OCI-LY3 (cell line): Measurements from ENCODE around the gene CSH2.
"Not testable (repeated sequence)": the region's sequence is repeated elsewhere in the genome, so short reads cannot be mapped to it uniquely, and the experiment has no call there.

ENCODE experiments used
- H2AFZ ChIP-seq: fragments of 200-600, 300-600 bp; shearing (Covaris generic); 2 replicates; pipeline ENCODE4 v1.6.0; 2014; ENCODE audit warnings: antibody characterized with exemption, low read depth, low read length
- H3K27ac ChIP-seq: fragments of 200-600, 300-600 bp; sonication (generic); 2 replicates; pipeline ENCODE4 v1.5.1; 2014; ENCODE audit warnings: mild to moderate bottlenecking, low read length, moderate library complexity, mixed read lengths
- H3K27me3 ChIP-seq: fragments of 200-600, 300-600 bp; sonication (generic); 2 replicates; pipeline ENCODE4 v1.6.1; 2014; ENCODE audit warnings: low read depth, low read length, mixed read lengths
- H3K36me3 ChIP-seq: fragments of 200-600, 300-600 bp; sonication (generic); replicated peaks from 2 replicates; pipeline ENCODE3; 2014; ENCODE audit warnings: low read depth, low read length, mixed read lengths
- H3K4me1 ChIP-seq: fragments of 300-600, 200-600 bp; sonication (generic); 2 replicates; pipeline ENCODE4 v1.6.1; 2014; ENCODE audit warnings: low read length, mixed read lengths
- H3K4me2 ChIP-seq: fragments of 200-600, 300-600 bp; sonication (generic); 2 replicates; pipeline ENCODE4 v1.6.1; 2014; ENCODE audit warnings: low read length, mixed read lengths
- H3K4me3 ChIP-seq: fragments of 300-600, 200-600 bp; sonication (generic); 2 replicates; pipeline ENCODE4 v1.5.1; 2014; ENCODE audit warnings: antibody characterized with exemption, mild to moderate bottlenecking, low read length, moderate library complexity
- H3K79me2 ChIP-seq: fragments of 300-600, 200-600 bp; shearing (Covaris generic); 2 replicates; pipeline ENCODE4 v1.6.1; 2014; ENCODE audit warnings: mild to moderate bottlenecking, low read length, mixed read lengths
- H3K9ac ChIP-seq: fragments of 300-600, 200-600 bp; shearing (Covaris generic); 2 replicates; pipeline ENCODE4 v1.6.0; 2014; ENCODE audit warnings: mild to moderate bottlenecking, low read length, moderate library complexity
- H3K9me3 ChIP-seq: fragments of 200-600, 300-600 bp; shearing (Covaris generic); 2 replicates; pipeline ENCODE4 v1.6.1; 2014; ENCODE audit warnings: low read length, mixed read lengths; ENCODE audit not compliant: insufficient read depth
- H4K20me1 ChIP-seq: fragments of 200-600, 300-600 bp; sonication (generic); 2 replicates; pipeline ENCODE4 v1.6.1; 2016; ENCODE audit warnings: low read length, mixed read lengths; ENCODE audit not compliant: insufficient read depth
- EZH2phosphoT487 ChIP-seq: fragments of 200-600 bp; shearing (Covaris generic); IDR thresholded peaks from 2 replicates; pipeline ENCODE4 v1.6.1; 2018; ENCODE audit warnings: antibody characterized with exemption, mixed run types, low read depth
- TF ChIP-seq, protein P1 (sequence below): fragments of 200-600, 300-600 bp; sonication (generic); IDR thresholded peaks from 2 replicates; pipeline ENCODE4 v1.5.1; 2014; ENCODE audit warnings: antibody characterized with exemption, low read length, low read depth

CSH2 gene

GRCh38 chr17:63873577-63873976 is at the start of gene CSH2:
CSH2 (minus strand) TSS chr17:63873677; CDS start chr17:63873614, 63 bp downstream.
- H3K9ac ChIP-seq, H3K9me3 ChIP-seq, H2AFZ ChIP-seq, H3K4me3 ChIP-seq, H3K36me3 ChIP-seq, H3K27me3 ChIP-seq, H3K79me2 ChIP-seq, H3K4me2 ChIP-seq, H3K27ac ChIP-seq, H4K20me1 ChIP-seq, H3K4me1 ChIP-seq: not testable (repeated sequence)

- H3K79me2 ChIP-seq, H4K20me1 ChIP-seq, H2AFZ ChIP-seq, H3K9me3 ChIP-seq, H3K27me3 ChIP-seq, H3K36me3 ChIP-seq: not testable (repeated sequence)
- peaks cover 78% of the 10 kb centered on the region for H3K4me1 ChIP-seq
- H3K9ac ChIP-seq: peak overlapping the region; percentile 41; the same call in 1 of the 2 replicates
- H3K4me3 ChIP-seq: peak overlapping the region; percentile 60
- H3K4me2 ChIP-seq: peak overlapping the region; percentile 72
- H3K27ac ChIP-seq: peak overlapping the region; percentile 81
These were observed 48.9 kb upstream of the CSH2 start for GRCh38 chr17:63922402-63922801.

DNA sequence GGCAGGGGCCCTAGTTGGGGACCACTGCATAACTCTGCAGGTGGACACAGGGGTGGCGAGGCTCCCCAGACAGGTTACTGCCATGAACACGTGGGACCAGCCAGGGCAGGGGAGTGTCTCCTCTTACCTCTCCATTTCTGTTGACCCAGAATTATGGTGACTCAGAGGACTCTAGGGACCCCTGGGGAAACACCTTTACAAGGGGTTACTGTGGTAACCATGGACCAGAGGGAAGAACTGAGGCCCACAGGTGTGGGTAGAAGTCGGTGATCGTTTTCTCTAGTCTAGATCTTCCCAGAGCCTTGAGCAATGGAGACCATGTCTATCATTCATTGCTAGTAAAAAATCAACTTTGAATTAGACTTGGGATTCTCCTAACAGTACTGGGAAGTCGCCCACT is 47.3 kb upstream of the CSH2 start:
- not testable (repeated sequence) for H3K36me3 ChIP-seq, H4K20me1 ChIP-seq, H3K79me2 ChIP-seq, H2AFZ ChIP-seq, H3K9ac ChIP-seq, H3K27me3 ChIP-seq, H3K4me3 ChIP-seq, H3K9me3 ChIP-seq
- H3K4me2 ChIP-seq: peak overlapping the region; percentile 50
- peak overlapping the region; percentile 41; the same call in 1 of the 2 replicates for H3K27ac ChIP-seq
- peaks cover 70% of the 10 kb centered on the region for H3K4me1 ChIP-seq

- peaks cover 69% of the 10 kb centered on the region for H3K4me1 ChIP-seq
- peak overlapping the region; percentile 95 for H3K4me2 ChIP-seq
- H4K20me1 ChIP-seq, H3K9ac ChIP-seq, H3K27ac ChIP-seq, H3K9me3 ChIP-seq, H2AFZ ChIP-seq, H3K79me2 ChIP-seq, H3K27me3 ChIP-seq, H3K36me3 ChIP-seq: not testable (repeated sequence)
- H3K4me3 ChIP-seq: peak overlapping the region; percentile 75
These were observed 46.6 kb upstream of the CSH2 start for GRCh38 chr17:63920050-63920449.

DNA sequence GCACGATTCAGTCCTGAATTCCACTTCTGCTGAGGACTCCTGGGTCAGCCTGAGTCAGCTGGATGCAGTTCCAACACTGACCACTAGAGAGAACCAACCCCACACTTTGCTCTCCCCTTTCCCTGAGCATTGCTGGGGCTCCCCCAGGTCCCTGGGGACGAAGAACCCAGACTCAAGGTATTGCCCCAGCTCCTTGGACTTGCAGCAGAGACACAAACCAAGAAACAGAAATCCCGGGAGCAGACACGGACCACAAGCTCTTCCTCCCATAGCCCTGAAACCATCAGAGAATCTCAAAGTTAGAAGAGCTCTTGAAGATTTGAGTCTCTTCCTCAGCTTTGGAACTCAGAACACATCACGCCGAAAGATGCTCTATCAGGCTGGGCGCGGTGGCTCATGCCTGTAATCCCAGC is 45.8 kb upstream of the CSH2 start:
- peaks cover 5% of the 10 kb centered on the region for H3K27me3 ChIP-seq
- H3K9me3 ChIP-seq: no peaks in the 10 kb centered on the region
- no peak overlapping the region for H3K27ac ChIP-seq
- H2AFZ ChIP-seq: no peak overlapping the region
- peak overlapping the region; percentile 95 for H3K4me2 ChIP-seq
- peak overlapping the region; percentile 75 for H3K4me3 ChIP-seq
- H4K20me1 ChIP-seq: no peaks in the 10 kb centered on the region
- H3K9ac ChIP-seq: peak overlapping the region; percentile 41; the same call in 1 of the 2 replicates
- H3K4me1 ChIP-seq: peaks cover 64% of the 10 kb centered on the region
- no peaks in the 10 kb centered on the region for H3K36me3 ChIP-seq
- H3K79me2 ChIP-seq: no peaks in the 10 kb centered on the region
- no peak for TF ChIP-seq EZH2phosphoT487
- TF ChIP-seq, protein P1, sequence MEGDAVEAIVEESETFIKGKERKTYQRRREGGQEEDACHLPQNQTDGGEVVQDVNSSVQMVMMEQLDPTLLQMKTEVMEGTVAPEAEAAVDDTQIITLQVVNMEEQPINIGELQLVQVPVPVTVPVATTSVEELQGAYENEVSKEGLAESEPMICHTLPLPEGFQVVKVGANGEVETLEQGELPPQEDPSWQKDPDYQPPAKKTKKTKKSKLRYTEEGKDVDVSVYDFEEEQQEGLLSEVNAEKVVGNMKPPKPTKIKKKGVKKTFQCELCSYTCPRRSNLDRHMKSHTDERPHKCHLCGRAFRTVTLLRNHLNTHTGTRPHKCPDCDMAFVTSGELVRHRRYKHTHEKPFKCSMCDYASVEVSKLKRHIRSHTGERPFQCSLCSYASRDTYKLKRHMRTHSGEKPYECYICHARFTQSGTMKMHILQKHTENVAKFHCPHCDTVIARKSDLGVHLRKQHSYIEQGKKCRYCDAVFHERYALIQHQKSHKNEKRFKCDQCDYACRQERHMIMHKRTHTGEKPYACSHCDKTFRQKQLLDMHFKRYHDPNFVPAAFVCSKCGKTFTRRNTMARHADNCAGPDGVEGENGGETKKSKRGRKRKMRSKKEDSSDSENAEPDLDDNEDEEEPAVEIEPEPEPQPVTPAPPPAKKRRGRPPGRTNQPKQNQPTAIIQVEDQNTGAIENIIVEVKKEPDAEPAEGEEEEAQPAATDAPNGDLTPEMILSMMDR: peak; percentile 82

- H3K9me3 ChIP-seq, H2AFZ ChIP-seq: not testable (repeated sequence)
These were observed 45.4 kb upstream of the CSH2 start, which contains the start of gene GH1 for GRCh38 chr17:63918789-63919305. GH1 (minus strand) TSS chr17:63918839; CDS start chr17:63918776, 63 bp downstream.

More at GRCh38 chr17:63918789-63919305, 45.4 kb upstream of the CSH2 start, which contains the start of gene GH1:
- Histone ChIP-seq H3K9ac (peak within 1 kb of the TSS; percentile 41; the same call in 1 of the 2 replicates), H3K4me2 (peak within 1 kb of the TSS; percentile 95), H3K4me3 (peak within 1 kb of the TSS; percentile 75), H3K4me1 (peaks cover 66% of the 10 kb centered on the region)
- not testable (repeated sequence) for H3K27me3 ChIP-seq, H3K79me2 ChIP-seq, H3K36me3 ChIP-seq, H4K20me1 ChIP-seq, H3K27ac ChIP-seq
